Dermis microvascular lymphatic vessel endothelial cell (primary cell): ENCODE measurements around the gene RPA1. TPM values are rescaled to one million over a fixed set of nuclear protein-coding genes. Genes with fewer than 3 reads are reported as not detected.

ENCODE experiments used
- DNase-seq, 2 donors: peaks; one replicate each; pipeline versions ENCODE4 v3.0.0 to v3.0.0-alpha.2; 2010; ENCODE audit warnings: low read depth in 2 of 2
- total RNA-seq: library from RNA; depleted of rRNA; stranded (reverse); fragments of >200 nt; gene quantifications from 2 replicates; pipeline ENCODE4 v1.2.1, GENCODE V29; 2014

The RPA1 gene
- total RNA-seq, 1 donor from 2014 or later: 26.6 TPM

- no peak for DNase-seq
These were observed 111.7 kb downstream of the RPA1 start for GRCh38 chr17:1941272-1942065.

GRCh38 chr17:1942066-1942365 is 112.2 kb downstream of the RPA1 start:
- DNase-seq: no peak

GRCh38 chr17:1942666-1943435 is 113.0 kb downstream of the RPA1 start:
- DNase-seq: no peak

GRCh38 chr17:1943436-1943831 is 113.6 kb downstream of the RPA1 start:
- DNase-seq: no peak

- no peak for DNase-seq
These were observed 115.8 kb downstream of the RPA1 start for GRCh38 chr17:1945621-1946020.

GRCh38 chr17:1946021-1946932 is 116.5 kb downstream of the RPA1 start:
- no peak for DNase-seq

GRCh38 chr17:1947229-1947742 is 117.5 kb downstream of the RPA1 start:
- no peak for DNase-seq

GRCh38 chr17:1947743-1948516 is 118.1 kb downstream of the RPA1 start:
- no peak for DNase-seq

GRCh38 chr17:1948517-1948825 is 118.7 kb downstream of the RPA1 start:
- no peak for DNase-seq

Other genes starting within 250 kb of the RPA1 start
- gene SLC43A2, start 201.2 kb upstream of the RPA1 start, total RNA-seq: 19.4 and 36.0 TPM in 2 replicates
- 80.7 and 99.4 TPM in 2 replicates for gene SCARF1, start 184.3 kb upstream of the RPA1 start, total RNA-seq
- gene RILP, start 180.1 kb upstream of the RPA1 start, total RNA-seq: 10.6 and 10.9 TPM in 2 replicates
- gene PRPF8, start 145.1 kb upstream of the RPA1 start, total RNA-seq: 72.7 and 94.3 TPM in 2 replicates
- gene TLCD2, start 119.6 kb upstream of the RPA1 start, total RNA-seq: 1.4 and 1.5 TPM in 2 replicates
- 7.8 and 11.4 TPM in 2 replicates for gene WDR81, start 105.3 kb upstream of the RPA1 start, total RNA-seq
- under 0.01 TPM in 1 of 2 replicates, not detected in the other for gene SERPINF2, start 87.1 kb upstream of the RPA1 start, total RNA-seq
- gene SERPINF1, start 67.9 kb upstream of the RPA1 start, total RNA-seq: not detected in 2 replicates
- gene SMYD4, start 103 bp upstream of the RPA1 start, total RNA-seq: 6.8 and 12.1 TPM in 2 replicates
- gene RTN4RL1, start 195.3 kb downstream of the RPA1 start, total RNA-seq: 0.25 and 0.26 TPM in 2 replicates
- 9.9 and 13.5 TPM in 2 replicates for gene DPH1, start 200.1 kb downstream of the RPA1 start, total RNA-seq
- gene OVCA2, start 212.0 kb downstream of the RPA1 start, total RNA-seq: 52.1 and 55.8 TPM in 2 replicates
- 37.4 and 75.1 TPM in 2 replicates for gene HIC1, start 225.1 kb downstream of the RPA1 start, total RNA-seq